NB4 (cell line): ENCODE data around the gene GPR17.

Experiments
- DNase-seq: peaks from one replicate; pipeline ENCODE4 v3.0.0; 2010; ENCODE audit warnings: low read depth
- H3K4me3 ChIP-seq: one replicate; pipeline ENCODE4 v1.5.1; 2011; ENCODE audit warnings: mild to moderate bottlenecking, low read depth, low read length, moderate library complexity
- MYC ChIP-seq: IDR thresholded peaks from 2 replicates; pipeline ENCODE4 v1.6.1; 2011; ENCODE audit warnings: low read depth, low read length
- POLR2A ChIP-seq: IDR thresholded peaks from 2 replicates; pipeline ENCODE4 v1.6.1; 2011; ENCODE audit warnings: mild to moderate bottlenecking; ENCODE audit not compliant: insufficient read length; ENCODE audit errors: extremely low read depth
- TF ChIP-seq, protein P1 (sequence below): IDR thresholded peaks from one replicate; pipeline ENCODE4 v1.5.1; 2012; ENCODE audit warnings: low read depth, low read length
- TF ChIP-seq, protein P2 (sequence below): IDR thresholded peaks from 2 replicates; pipeline ENCODE4 v1.6.1; 2011; ENCODE audit warnings: low read depth, low read length

Gene GPR17

DNA sequence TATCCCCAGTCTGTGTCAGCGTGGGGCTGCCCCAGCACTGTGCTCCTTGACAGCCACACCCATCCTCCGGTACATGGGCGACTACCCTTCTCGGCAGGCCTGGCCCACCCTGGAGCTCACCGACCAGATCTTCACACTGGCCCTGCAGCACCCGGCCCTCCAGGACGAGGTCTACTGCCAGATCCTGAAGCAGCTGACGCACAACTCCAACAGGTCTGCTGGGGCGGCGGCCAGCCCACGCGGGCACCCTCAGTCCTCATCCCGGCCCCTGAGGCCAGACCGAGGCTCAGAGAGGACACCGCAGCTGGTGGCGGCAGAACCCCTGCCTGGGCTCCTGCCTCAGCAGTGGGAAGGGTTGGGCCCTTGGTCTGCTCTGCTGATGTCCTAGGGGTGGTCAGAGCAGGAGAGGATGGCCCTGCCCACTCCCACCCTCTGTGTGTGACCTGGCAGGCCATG, 14.4 kb upstream of the GPR17 start:
- TF ChIP-seq, protein P1, sequence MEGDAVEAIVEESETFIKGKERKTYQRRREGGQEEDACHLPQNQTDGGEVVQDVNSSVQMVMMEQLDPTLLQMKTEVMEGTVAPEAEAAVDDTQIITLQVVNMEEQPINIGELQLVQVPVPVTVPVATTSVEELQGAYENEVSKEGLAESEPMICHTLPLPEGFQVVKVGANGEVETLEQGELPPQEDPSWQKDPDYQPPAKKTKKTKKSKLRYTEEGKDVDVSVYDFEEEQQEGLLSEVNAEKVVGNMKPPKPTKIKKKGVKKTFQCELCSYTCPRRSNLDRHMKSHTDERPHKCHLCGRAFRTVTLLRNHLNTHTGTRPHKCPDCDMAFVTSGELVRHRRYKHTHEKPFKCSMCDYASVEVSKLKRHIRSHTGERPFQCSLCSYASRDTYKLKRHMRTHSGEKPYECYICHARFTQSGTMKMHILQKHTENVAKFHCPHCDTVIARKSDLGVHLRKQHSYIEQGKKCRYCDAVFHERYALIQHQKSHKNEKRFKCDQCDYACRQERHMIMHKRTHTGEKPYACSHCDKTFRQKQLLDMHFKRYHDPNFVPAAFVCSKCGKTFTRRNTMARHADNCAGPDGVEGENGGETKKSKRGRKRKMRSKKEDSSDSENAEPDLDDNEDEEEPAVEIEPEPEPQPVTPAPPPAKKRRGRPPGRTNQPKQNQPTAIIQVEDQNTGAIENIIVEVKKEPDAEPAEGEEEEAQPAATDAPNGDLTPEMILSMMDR, result no peak
- TF ChIP-seq POLR2A (no peak), MYC (no peak)
- TF ChIP-seq, protein P2, sequence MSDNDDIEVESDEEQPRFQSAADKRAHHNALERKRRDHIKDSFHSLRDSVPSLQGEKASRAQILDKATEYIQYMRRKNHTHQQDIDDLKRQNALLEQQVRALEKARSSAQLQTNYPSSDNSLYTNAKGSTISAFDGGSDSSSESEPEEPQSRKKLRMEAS, result no peak
- H3K4me3 ChIP-seq, result no peak overlapping the region
- no peak for DNase-seq

DNA sequence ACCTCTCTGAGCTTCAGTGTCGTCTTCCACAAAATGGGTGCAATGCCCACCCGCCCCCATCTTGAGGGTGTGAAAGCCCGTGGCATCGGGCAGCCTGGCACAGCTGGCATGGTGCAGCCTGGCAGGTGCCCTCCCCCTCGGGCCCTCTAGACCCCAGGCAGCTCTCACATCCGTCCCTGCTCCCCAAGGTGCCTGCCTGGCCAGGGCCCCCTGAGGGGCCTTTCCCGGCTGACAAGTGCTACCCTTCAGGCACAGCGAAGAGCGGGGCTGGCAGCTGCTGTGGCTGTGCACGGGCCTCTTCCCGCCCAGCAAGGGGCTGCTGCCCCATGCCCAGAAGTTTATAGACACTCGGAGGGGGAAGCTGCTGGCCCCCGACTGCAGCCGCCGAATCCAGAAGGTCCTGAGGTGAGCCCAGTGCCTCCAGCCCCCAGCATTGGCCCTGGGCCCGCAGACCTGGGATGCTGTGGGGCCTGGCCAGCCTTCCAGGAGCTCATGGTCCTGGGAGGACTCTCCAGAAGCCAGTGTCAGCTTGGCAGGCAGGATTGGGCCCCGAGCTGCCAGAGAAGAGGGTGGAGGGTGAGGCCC, 13.9 kb upstream of the GPR17 start:
- no peak overlapping the region for H3K4me3 ChIP-seq
- DNase-seq, result no peak
- TF ChIP-seq MYC (no peak), POLR2A (no peak)
- TF ChIP-seq, protein P1, result no peak
- TF ChIP-seq, protein P2, result no peak

DNA sequence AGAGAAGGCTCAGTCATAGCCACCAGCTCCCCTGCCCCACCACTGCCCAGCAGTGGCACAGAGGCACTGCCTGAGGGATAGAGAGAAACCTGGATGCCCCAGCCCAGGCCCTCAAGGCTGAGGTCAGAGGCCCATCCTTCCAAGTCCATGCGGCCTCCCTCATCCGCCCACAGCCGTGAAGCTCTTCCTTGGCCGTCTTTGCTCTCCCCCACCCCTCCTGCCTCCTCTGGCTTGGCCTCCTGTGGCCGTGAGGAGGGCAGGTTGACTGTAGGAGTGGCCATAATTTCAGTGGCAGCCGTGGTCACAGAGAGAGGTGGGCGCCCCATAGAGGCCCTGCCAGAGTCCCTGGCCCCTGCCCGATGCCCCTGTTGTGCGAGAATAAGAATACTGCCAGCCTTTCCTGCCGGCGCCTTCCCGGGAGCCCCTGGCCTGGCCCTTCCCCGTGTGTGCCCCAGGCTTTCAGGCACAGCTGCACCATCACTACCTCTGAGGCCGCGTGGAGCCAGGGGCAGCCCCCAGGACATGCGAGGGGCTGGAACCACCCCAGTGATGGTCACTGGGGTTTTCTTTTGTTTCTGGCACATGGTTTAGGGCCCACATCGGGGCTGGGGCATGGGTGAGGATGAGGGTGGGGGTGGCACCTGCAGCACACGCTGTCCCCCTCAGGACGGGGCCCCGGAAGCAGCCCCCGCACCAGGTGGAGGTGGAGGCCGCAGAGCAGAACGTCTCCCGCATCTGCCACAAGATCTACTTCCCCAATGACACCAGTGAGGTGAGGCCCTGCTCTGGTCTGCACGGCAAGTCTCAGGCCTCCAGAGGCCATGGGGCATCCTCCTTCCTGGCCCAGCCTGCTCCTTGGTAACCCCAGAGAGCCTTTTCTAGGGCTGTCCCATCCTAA, 13.1 kb upstream of the GPR17 start:
- H3K4me3 ChIP-seq, result no peak overlapping the region
- no peak for DNase-seq
- TF ChIP-seq MYC (no peak), POLR2A (no peak)
- TF ChIP-seq, protein P1, result no peak
- TF ChIP-seq, protein P2, result no peak

DNA sequence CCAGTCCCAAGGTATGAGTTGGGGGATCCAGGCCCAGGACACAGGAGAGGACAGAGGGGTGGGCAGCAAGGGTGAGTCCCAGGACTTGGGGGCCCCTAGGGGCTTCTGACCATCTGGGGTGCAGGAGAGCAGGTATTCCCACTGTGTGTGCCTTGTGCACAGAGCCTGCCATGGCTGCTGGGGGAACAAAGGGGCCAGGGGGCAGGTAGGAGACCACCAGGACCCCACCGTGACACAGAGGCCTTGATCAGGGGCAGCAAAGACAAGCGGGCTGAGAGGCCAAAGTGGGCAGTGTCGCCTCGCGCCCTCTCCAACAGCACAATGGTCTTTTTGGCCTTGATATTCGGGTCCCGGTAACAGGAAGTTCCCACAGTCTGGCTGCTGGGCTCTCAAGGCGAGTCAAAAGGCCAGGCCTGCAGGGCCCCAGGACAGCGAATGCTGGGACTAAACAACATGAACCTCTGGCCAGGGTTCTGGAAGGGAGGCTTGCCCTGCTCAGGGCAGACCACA, 12.3 kb upstream of the GPR17 start:
- H3K4me3 ChIP-seq, result no peak overlapping the region
- no peak for TF ChIP-seq MYC
- TF ChIP-seq, protein P2, result no peak
- TF ChIP-seq, protein P1, result no peak
- no peak for TF ChIP-seq POLR2A
- DNase-seq, result no peak

DNA sequence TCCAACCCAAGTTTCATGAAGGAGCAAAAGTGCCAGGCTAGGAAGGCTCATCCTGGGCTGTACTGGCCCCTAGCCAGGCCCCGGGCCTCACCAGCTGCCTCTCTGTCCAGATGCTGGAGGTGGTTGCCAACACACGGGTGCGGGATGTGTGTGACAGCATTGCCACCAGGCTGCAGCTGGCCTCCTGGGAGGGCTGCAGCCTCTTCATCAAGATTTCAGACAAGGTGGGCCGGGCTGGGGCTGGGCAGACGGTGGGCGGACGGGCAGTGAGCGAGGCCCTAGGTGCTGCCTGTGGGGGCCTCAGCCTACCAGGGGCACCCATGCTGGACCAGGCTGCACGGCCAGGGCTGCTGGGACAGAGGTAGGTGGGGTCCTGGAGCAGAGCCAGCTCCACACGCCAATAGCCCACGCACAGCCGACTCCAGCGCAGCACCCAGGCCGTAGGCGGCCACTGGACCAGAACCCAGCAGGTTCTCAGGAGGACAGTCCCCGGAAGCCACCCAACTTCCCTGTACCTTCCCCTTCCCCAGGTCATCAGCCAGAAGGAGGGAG, 11.8 kb upstream of the GPR17 start:
- TF ChIP-seq, protein P2, result no peak
- TF ChIP-seq MYC (no peak), POLR2A (no peak)
- TF ChIP-seq, protein P1, result no peak
- DNase-seq, result no peak
- no peak overlapping the region for H3K4me3 ChIP-seq
